ENCODE measurements around the gene ZBTB6. TPM values are rescaled to one million over a fixed set of nuclear protein-coding genes. Genes with fewer than 3 reads are reported as not detected.

The ZBTB6 gene
- total and polyA plus RNA-seq, 9 of the 15 experiments (the other 6 are each of a cell fraction or from before 2014, with no cell fraction given): 1.4 to 7.2 (median 5.3) TPM

DNA sequence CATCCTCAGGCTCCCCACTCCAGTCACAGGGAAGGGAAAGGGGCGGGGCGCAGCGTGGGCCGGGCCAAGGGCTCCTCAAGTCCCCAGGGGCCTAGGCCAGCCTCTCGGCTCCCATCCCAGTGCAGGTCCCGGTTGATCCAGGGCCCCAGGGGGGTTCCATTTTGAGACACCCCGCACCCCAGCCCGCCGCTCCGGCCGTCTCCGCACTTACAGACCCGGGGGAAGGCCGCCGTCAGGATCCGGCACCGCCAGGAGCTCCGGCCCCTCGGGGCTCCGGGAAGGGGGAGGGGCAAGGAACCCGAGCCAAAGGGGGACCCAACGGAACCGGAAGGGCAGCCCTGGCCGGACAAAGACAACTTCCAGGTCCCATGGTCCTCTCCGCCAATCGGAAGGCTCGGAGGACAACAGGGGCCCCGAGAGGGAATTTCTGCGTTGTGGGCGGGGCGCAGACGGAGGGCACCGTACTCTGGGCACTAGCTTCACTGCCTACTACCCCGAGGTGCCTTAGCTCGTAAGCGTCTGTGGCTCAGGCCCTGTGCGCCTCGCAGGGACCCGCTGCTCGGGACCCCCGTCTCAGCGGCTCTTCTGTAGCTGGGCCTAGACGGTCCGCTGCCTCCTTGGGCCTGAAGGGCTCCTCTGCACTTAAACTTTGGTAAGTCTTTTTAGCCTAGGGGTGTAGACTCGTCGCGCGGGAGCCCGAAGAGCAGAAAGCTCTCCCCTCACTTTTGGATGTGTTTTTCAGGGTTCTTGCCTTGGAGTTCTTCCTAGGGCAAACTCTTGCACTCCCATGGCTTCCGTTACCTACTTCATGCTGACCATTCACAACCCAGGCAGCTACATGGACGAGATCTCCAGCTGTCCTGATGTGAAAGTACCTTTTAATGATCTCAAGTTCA, 18.4 kb upstream of the ZBTB6 start, which contains the start of gene ZBTB26 (continued):
- no peak for TF ChIP-seq ZNF655 (CRISPR knock-in tag; IDR thresholded peaks at IDR 0.05)
- no peak for TF ChIP-seq SRSF9 (IDR thresholded peaks at IDR 0.05; ENCODE audit: borderline replicate concordance, low read depth, low read length)
- no peak for TF ChIP-seq ZFP30 (CRISPR knock-in tag; IDR thresholded peaks at IDR 0.05; ENCODE audit: borderline replicate concordance)
- no peak for TF ChIP-seq ZNF146 (CRISPR knock-in tag; IDR thresholded peaks at IDR 0.05; ENCODE audit: unreplicated experiment)
- TF ChIP-seq PTBP1 (IDR thresholded peaks at IDR 0.05; ENCODE audit: low read depth, low read length): no peak
- TF ChIP-seq TAL1 (IDR thresholded peaks at IDR 0.05): 0 out of 2 replicates have a peak, but pooled peaks have one; percentile 2
- TF ChIP-seq ZNF282 (CRISPR knock-in tag; IDR thresholded peaks at IDR 0.05): no peak
- no peak for TF ChIP-seq ZNF3 (CRISPR knock-in tag; IDR thresholded peaks at IDR 0.05)
- no peak for TF ChIP-seq ZNF174 (CRISPR knock-in tag; IDR thresholded peaks at IDR 0.05)
- no peak for TF ChIP-seq RBM34 (IDR thresholded peaks at IDR 0.05; ENCODE audit: borderline replicate concordance, insufficient read depth, low read length)
- no peak for TF ChIP-seq BDP1 (IDR thresholded peaks at IDR 0.05; ENCODE audit: insufficient read depth, insufficient read length)
- TF ChIP-seq THAP7 (CRISPR knock-in tag; IDR thresholded peaks at IDR 0.05): no peak
- TF ChIP-seq, protein P1, sequence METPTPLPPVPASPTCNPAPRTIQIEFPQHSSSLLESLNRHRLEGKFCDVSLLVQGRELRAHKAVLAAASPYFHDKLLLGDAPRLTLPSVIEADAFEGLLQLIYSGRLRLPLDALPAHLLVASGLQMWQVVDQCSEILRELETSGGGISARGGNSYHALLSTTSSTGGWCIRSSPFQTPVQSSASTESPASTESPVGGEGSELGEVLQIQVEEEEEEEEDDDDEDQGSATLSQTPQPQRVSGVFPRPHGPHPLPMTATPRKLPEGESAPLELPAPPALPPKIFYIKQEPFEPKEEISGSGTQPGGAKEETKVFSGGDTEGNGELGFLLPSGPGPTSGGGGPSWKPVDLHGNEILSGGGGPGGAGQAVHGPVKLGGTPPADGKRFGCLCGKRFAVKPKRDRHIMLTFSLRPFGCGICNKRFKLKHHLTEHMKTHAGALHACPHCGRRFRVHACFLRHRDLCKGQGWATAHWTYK (CRISPR knock-in tag; IDR thresholded peaks at IDR 0.05): no peak
- TF ChIP-seq, protein P2, sequence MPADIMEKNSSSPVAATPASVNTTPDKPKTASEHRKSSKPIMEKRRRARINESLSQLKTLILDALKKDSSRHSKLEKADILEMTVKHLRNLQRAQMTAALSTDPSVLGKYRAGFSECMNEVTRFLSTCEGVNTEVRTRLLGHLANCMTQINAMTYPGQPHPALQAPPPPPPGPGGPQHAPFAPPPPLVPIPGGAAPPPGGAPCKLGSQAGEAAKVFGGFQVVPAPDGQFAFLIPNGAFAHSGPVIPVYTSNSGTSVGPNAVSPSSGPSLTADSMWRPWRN (IDR thresholded peaks at IDR 0.05; ENCODE audit: low read depth): no peak
- no peak for TF ChIP-seq MCM5 (IDR thresholded peaks at IDR 0.05; ENCODE audit: low read depth)
- peak in 1 of 2 experiments; percentile 91; a peak in 1 of 4 replicates for TF ChIP-seq KDM4B (IDR thresholded peaks at IDR 0.05; ENCODE audit: borderline replicate concordance in 2 of 2, low read depth in 1 of 2)
- TF ChIP-seq, protein P3, sequence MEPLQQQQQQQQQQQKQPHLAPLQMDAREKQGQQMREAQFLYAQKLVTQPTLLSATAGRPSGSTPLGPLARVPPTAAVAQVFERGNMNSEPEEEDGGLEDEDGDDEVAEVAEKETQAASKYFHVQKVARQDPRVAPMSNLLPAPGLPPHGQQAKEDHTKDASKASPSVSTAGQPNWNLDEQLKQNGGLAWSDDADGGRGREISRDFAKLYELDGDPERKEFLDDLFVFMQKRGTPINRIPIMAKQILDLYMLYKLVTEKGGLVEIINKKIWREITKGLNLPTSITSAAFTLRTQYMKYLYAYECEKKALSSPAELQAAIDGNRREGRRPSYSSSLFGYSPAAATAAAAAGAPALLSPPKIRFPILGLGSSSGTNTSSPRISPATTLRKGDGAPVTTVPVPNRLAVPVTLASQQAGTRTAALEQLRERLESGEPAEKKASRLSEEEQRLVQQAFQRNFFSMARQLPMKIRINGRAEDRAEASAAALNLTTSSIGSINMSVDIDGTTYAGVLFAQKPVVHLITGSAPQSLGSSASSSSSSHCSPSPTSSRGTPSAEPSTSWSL (CRISPR knock-in tag; IDR thresholded peaks at IDR 0.05; ENCODE audit: borderline replicate concordance): no peak
- TF ChIP-seq ZNF217 (CRISPR knock-in tag; IDR thresholded peaks at IDR 0.05): no peak
- peak; percentile 40 to 47 for TF ChIP-seq NRF1 (conservative IDR thresholded peaks at IDR 0.05 in 1 of 2, IDR thresholded peaks at IDR 0.05 in 1 of 2)
- TF ChIP-seq, protein P4, sequence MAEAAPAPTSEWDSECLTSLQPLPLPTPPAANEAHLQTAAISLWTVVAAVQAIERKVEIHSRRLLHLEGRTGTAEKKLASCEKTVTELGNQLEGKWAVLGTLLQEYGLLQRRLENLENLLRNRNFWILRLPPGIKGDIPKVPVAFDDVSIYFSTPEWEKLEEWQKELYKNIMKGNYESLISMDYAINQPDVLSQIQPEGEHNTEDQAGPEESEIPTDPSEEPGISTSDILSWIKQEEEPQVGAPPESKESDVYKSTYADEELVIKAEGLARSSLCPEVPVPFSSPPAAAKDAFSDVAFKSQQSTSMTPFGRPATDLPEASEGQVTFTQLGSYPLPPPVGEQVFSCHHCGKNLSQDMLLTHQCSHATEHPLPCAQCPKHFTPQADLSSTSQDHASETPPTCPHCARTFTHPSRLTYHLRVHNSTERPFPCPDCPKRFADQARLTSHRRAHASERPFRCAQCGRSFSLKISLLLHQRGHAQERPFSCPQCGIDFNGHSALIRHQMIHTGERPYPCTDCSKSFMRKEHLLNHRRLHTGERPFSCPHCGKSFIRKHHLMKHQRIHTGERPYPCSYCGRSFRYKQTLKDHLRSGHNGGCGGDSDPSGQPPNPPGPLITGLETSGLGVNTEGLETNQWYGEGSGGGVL (CRISPR knock-in tag; IDR thresholded peaks at IDR 0.05): no peak
